Skeletal muscle satellite cell (primary cell): ENCODE measurements around the gene RNF166.

Experiments
- H3K27me3 ChIP-seq: 2 replicates; pipeline ENCODE4 v1.7.0; 2013; ENCODE audit warnings: low read length; ENCODE audit not compliant: control insufficient read depth, insufficient read depth
- H3K36me3 ChIP-seq: 2 replicates; pipeline ENCODE4 v1.7.0; 2013; ENCODE audit warnings: mild to moderate bottlenecking, control low read depth, low read length; ENCODE audit not compliant: insufficient read depth
- H3K4me1 ChIP-seq: 2 replicates; pipeline ENCODE4 v1.7.0; 2013; ENCODE audit warnings: low read length; ENCODE audit not compliant: control insufficient read depth, insufficient read depth
- H3K4me2 ChIP-seq: 2 replicates; pipeline ENCODE4 v1.7.0; 2013; ENCODE audit warnings: mild to moderate bottlenecking, low read length
- H3K4me3 ChIP-seq: 2 replicates; pipeline ENCODE4 v1.7.0; 2013; ENCODE audit warnings: low read length
- H3K9ac ChIP-seq: 2 replicates; pipeline ENCODE4 v1.7.0; 2013; ENCODE audit warnings: mild to moderate bottlenecking, low read depth, low read length, moderate library complexity
- H3K9me3 ChIP-seq: replicated peaks from 2 replicates; pipeline ENCODE4 v1.7.0; 2013; ENCODE audit warnings: mild to moderate bottlenecking, control low read depth, low read length

Gene RNF166

DNA sequence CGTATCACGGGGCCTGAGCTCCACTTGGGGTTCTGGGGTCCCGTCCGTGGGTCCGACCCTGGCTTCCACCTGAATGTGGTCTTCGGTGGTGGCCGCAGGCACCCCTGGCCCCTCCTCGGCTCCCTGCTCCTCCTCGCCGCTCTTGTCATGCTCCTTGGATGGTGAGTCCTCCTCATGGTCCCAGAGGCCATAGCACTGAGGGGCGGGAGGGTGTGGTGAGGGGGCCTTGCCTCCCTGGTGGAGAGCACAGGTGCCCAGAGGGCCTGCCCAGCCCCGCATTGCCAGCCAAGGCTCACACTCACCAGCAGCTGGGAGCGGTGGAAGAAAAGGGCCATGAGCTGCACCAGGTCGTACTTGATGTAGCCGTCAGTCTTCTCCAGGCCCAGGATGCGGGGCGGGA lies 15.0 kb upstream of the RNF166 start:
- Histone ChIP-seq H3K9me3 (no peaks in the 10 kb centered on the region), H3K4me2 (no peak overlapping the region), H3K4me1 (no peaks in the 10 kb centered on the region), H3K36me3 (peaks cover 95% of the 10 kb centered on the region), H3K9ac (no peak overlapping the region), H3K4me3 (no peak overlapping the region), H3K27me3 (no peaks in the 10 kb centered on the region)

DNA sequence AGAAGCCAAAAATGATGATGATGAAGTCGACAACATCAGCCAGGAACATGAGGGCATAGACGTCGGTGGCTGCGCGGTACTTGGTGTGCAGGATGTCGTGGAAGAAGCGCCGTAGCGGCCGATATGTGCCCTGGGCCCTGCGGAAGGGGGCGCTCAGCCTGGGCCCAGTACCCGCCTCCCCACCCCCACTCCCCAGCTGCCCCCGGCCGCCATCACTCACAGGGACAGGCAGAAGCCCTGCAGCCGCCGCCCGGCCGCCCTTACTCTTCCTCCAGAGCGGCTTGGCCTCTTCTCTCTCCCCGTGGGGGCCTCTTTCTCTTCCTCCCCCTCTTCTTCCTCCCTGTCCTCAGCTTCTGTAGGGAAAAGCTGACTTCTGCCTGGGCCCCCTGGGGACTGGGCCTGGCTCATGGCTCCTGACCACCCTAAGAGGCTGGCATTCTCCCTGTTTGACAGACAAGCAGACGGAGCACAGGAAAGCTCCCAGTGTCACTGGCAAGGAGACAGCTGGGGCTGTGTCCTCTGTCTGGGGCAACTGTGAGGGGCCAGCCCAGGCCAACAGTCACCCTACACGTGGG lies 14.3 kb upstream of the RNF166 start:
- no peaks in the 10 kb centered on the region for H3K27me3 ChIP-seq
- no peak overlapping the region for H3K9ac ChIP-seq
- no peaks in the 10 kb centered on the region for H3K4me1 ChIP-seq
- H3K36me3 ChIP-seq: peaks cover 96% of the 10 kb centered on the region
- H3K4me2 ChIP-seq: no peak overlapping the region
- H3K9me3 ChIP-seq: no peaks in the 10 kb centered on the region
- no peak overlapping the region for H3K4me3 ChIP-seq

DNA sequence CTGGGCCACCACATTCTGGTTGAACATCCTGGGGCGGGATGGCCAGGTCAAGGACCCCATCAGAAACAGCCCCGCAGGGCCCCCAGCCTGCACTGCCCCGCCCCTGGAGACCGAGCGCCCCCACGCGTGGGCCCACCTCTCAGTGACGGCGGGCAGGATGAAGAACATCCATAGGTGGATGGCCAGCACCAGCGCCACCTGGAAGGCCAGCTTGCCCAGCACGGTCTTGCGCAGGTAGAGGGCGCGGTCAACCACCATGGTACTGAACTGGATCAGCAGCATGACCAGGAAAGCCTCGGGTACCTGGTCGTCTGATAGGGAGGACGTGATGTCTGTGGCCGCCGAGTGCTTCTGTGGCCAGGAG lies 13.7 kb upstream of the RNF166 start:
- Histone ChIP-seq H3K4me1 (no peaks in the 10 kb centered on the region), H3K4me3 (no peak overlapping the region), H3K9me3 (no peaks in the 10 kb centered on the region), H3K27me3 (no peaks in the 10 kb centered on the region), H3K4me2 (no peak overlapping the region), H3K36me3 (peaks cover 95% of the 10 kb centered on the region), H3K9ac (no peak overlapping the region)

DNA sequence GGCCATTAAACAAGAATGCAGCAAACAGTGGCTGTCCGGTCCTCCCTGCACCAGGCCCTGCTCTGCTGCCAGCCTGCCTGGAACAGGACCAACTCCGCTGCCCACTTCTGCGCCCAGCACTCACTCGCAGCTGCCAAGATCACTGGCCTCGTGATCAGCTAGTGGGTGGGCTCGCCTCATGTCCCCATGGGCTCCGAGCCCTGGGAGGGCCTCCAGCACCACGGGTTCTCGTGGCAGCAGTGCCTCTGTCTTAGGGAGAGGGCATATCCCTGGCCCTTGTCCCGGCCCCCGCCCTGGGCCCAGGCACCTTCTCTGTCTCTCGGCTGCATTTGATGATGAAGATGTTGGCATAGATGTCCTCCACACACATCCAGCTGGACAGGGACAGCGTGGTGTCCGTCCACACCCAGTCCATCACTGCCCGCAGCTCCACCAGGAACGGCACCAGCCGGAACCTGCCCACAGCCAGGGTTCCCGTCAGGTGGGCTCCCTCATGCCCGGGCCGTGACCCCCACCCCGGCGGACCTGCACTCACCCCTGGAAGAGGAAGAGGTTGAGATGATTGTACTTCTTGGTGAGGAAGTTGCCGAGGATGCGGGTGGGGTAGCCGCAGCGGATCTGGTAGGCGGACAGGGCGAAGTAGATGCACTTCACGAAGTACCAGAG lies 13.2 kb upstream of the RNF166 start:
- H3K4me3 ChIP-seq: no peak overlapping the region
- no peak overlapping the region for H3K4me2 ChIP-seq
- H3K9me3 ChIP-seq: no peaks in the 10 kb centered on the region
- H3K9ac ChIP-seq: no peak overlapping the region
- peaks cover 95% of the 10 kb centered on the region for H3K36me3 ChIP-seq
- no peaks in the 10 kb centered on the region for H3K4me1 ChIP-seq
- H3K27me3 ChIP-seq: no peaks in the 10 kb centered on the region

DNA sequence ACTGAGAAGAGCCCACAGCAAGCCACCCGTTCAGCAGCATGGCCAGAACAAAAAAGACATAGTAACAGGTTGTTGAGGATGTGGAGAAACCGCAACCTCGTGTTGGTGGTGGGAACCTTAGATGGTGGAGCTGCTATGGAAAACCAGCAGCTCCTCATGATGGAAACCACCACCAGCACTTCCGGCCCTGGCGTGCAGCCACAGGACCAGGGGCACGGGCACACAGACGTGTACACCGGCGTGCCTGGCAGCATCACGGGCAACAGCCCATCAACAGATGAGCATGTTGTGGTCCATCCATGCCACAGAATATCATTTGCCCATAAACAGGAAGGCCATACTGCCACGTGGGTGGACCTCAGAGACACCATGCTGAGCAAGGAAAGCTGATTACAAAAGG lies 12.0 kb upstream of the RNF166 start:
- Histone ChIP-seq H3K4me2 (no peak overlapping the region), H3K4me1 (no peaks in the 10 kb centered on the region), H3K4me3 (no peak overlapping the region), H3K36me3 (peaks cover 96% of the 10 kb centered on the region), H3K9ac (no peak overlapping the region), H3K9me3 (no peaks in the 10 kb centered on the region), H3K27me3 (no peaks in the 10 kb centered on the region)

DNA sequence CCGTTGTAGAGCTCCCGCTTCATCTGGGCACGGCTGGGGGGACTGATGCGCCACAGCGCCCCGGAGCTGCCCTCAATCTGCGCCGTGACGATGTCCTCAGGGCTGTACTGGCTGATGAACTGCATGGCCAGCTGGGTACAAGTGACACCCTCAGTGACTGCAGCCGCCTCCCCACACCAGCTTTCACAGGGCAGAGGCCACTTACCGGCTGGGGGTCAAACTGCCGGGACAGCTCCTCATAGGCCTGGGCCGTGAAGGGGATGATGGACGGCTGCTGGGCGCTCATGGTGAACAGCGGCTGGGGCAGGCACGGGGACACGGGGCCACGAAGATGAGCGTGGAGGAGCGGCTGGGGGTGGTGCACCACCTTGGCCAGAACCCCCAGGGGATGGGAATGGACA lies 10.4 kb upstream of the RNF166 start:
- peaks cover 82% of the 10 kb centered on the region for H3K36me3 ChIP-seq
- H3K4me1 ChIP-seq: no peaks in the 10 kb centered on the region
- no peak overlapping the region for H3K4me3 ChIP-seq
- H3K4me2 ChIP-seq: no peak overlapping the region
- H3K27me3 ChIP-seq: no peaks in the 10 kb centered on the region
- no peak overlapping the region for H3K9ac ChIP-seq
- no peaks in the 10 kb centered on the region for H3K9me3 ChIP-seq

DNA sequence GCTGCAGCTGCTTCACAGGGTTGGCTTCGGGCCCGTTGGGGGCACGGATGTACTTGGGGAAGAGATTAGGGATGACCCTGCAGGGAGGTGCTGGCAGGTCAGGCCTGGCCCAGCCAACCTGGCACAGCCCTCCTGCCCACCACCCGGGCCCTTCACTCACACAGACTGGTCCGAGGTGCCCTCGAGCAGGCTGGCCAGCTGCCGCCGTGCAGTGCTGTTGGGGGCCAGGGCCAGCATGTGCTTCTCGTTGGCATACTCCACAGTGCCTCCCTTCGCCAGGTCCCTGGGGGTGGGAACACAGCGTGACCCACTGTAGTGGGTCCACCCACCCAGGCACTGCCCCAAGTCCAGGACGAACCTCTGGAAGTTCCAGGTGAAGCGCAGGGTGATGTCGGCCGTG lies 10.0 kb upstream of the RNF166 start:
- no peak overlapping the region for H3K4me2 ChIP-seq
- no peaks in the 10 kb centered on the region for H3K27me3 ChIP-seq
- H3K4me1 ChIP-seq: no peaks in the 10 kb centered on the region
- H3K9ac ChIP-seq: no peak overlapping the region
- peaks cover 78% of the 10 kb centered on the region for H3K36me3 ChIP-seq
- no peak overlapping the region for H3K4me3 ChIP-seq
- no peaks in the 10 kb centered on the region for H3K9me3 ChIP-seq

DNA sequence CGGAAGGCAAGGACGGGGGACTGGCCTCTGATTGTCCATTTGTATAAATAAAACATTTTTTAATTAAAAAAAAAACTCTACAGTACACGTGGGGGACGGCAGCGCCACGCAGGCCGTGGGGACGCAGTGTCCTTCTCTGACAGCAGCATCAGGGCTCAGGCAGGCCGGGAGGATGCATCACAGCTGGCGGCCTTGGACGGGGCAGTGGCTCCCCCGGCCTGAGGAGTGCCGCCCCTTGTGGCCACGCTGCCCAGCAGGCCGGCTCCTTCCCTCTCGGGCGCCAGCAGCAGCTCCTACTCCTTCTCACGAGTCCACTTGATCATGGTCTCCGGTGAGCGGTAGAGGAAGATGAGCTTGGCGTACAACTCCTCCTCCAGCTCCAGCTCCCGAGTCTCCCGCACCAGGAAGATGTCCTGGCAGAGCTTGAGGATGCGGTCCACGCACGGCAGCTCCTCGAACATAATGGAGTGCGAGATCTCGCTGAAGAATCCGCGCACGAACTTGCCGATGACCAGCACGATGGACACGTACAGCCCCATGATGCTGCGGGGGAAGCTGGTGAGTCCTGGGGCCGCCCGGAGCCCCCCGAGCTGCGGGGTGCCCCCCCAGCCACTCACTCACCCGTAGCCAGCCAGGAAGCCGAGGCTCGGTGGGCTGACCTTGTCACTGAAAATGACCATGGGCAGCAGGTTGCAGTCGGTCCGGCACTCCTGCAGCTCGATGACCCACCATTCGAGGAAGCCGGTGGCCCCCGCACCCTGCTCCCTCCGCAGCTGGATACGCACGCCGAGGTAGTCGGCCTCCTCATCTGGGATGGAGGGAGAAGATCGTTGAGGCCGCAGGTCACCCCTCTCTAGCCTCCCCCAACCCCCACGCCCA lies 9.3 kb upstream of the RNF166 start:
- H3K4me2 ChIP-seq: no peak overlapping the region
- H3K9ac ChIP-seq: no peak overlapping the region
- peaks cover 76% of the 10 kb centered on the region for H3K36me3 ChIP-seq

DNA sequence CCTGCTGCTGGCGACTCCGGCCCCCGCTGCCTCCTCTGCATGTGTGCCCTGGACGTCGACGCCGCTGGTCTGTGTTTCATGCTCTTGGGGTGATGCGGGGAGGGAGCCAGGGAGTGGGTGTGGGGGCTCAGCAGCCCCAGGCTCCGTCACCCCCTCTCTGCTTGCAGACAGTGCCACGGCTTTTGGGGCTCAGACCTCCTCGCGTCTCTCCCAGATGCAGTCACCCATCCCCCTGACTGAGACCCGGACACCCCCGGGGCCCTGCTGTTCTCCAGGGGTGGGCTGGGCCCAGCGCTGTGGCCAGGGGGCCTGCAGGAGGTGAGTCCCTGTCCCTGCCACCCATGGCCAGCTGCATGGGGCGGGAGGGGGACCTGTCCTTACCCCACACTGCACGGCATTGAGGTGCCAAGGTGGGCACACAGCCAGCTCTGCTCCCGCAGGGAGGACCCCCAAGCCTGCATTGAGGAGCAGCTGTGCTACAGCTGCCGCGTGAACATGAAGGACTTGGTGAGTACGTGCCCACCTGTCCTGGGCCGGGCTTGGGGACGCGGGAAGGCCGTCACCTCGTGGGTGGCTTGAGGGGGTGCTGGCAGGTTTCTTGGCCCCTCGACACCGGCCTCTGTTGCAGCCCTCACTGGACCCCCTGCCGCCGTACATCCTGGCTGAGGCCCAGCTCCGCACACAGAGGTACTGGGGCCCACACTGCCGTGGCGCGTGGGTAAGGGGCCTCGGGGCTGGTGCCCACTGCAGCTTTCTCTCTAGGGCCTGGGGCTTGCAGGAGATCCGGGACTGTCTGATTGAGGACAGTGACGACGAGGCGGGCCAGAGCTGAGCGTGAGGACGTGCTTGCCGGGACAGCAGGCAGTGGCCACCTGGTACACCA lies 8.5 kb upstream of the RNF166 start:
- H3K27me3 ChIP-seq: no peaks in the 10 kb centered on the region
- H3K36me3 ChIP-seq: peaks cover 76% of the 10 kb centered on the region
- no peak overlapping the region for H3K4me2 ChIP-seq
- H3K4me1 ChIP-seq: no peaks in the 10 kb centered on the region
- no peaks in the 10 kb centered on the region for H3K9me3 ChIP-seq
- H3K4me3 ChIP-seq: no peak overlapping the region
- no peak overlapping the region for H3K9ac ChIP-seq

More for the DNA sequence above, 9.3 kb upstream of the RNF166 start:
- H3K4me1 ChIP-seq: no peaks in the 10 kb centered on the region
- H3K27me3 ChIP-seq: no peaks in the 10 kb centered on the region
- H3K9me3 ChIP-seq: no peaks in the 10 kb centered on the region
- H3K4me3 ChIP-seq: no peak overlapping the region

DNA sequence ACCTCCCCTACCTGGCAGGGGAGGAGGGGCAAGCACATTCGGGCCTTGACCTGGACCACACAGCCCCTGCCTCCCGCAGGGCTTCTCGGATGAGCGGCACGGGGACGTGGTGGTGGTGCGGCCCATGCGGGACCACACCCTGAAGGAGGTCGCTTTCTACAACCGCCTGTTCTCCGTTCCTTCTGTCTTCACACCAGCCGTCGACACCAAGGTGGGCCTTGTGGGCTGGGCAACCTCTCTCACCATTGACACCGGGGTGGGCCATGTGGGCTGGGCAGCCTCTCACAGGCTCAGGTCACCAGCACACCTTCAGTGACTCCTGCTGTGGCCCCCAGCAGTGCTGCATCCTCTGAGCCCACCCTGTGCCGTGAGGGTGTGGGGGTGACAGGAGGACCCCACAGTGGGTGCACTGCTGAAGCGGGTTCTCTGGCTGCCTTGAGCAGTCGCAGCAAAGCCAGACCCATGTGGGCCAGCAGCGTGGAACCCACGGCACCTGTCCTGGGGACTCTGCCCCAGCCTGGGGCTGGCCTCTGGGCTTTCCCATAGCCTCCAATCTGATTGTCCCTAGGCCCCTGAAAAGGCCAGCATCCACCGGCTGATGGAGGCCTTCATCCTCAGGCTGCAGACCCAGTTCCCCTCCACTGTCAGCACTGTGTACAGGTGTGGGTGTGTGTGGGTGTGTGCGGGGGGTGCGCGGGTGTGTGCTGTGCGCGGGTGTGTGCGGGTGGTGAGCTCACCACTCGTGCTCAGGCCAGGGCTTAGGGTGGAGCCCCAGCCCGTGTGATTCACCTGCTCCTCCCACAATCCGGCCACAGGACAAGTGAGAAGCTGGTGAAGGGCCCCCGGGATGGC lies 7.6 kb upstream of the RNF166 start:
- Histone ChIP-seq H3K4me3 (no peak overlapping the region), H3K9ac (no peak overlapping the region), H3K27me3 (no peaks in the 10 kb centered on the region), H3K36me3 (peaks cover 68% of the 10 kb centered on the region), H3K4me2 (no peak overlapping the region), H3K4me1 (no peaks in the 10 kb centered on the region), H3K9me3 (no peaks in the 10 kb centered on the region)
